ENCODE measurements around the gene GLYAT.

GLYAT gene

DNA sequence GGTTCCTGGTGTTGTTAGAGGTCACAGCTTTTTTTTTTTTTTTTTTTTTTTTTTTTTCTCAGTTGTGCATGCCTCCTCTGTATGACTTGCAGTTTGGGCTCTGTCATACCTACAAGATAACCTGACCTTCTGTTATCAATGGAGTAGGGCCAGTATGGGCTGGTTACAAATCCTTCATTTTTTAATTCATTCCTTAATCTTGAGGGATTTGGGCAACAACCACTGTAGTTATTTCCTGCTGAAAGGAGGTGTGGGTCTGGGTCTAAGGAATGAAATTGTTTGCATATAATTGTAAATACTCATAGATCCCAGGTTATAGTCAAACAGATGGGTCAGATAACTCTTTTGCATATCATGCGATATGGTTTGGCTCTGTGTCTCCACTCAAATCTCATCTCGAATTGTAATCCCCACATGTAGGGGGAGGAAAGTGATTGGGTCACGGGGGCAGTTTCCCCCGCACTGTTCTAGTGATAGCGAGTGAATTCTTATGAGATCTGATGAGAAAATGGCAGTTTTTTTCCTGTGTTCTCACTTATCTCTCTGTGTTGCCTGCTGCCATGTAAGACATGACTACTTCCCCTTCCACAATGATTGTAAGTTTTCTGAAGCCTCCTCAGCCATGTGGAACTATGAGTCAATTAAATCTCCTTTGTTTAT is 14.1 kb upstream of the GLYAT start:
- Histone ChIP-seq H3K4me2 (ENCODE audit: low read length) (no peak overlapping the region), H3K4me3 (ENCODE audit: low read depth, low read length) (no peak overlapping the region), H3K36me3 (ENCODE audit: control insufficient read depth, insufficient read depth, low read length) (no peaks in the 10 kb centered on the region), H3K9me3 (ENCODE audit: control insufficient read depth, low read length) (no peaks in the 10 kb centered on the region), H3K9ac (no peak overlapping the region), H3K27me3 (ENCODE audit: control insufficient read depth, insufficient read depth, low read length) (no peaks in the 10 kb centered on the region), H3K27ac (no peak overlapping the region), H2AFZ (no peak overlapping the region), H3K4me1 (no peaks in the 10 kb centered on the region), H3K79me2 (no peaks in the 10 kb centered on the region)
- TF ChIP-seq, protein P1, sequence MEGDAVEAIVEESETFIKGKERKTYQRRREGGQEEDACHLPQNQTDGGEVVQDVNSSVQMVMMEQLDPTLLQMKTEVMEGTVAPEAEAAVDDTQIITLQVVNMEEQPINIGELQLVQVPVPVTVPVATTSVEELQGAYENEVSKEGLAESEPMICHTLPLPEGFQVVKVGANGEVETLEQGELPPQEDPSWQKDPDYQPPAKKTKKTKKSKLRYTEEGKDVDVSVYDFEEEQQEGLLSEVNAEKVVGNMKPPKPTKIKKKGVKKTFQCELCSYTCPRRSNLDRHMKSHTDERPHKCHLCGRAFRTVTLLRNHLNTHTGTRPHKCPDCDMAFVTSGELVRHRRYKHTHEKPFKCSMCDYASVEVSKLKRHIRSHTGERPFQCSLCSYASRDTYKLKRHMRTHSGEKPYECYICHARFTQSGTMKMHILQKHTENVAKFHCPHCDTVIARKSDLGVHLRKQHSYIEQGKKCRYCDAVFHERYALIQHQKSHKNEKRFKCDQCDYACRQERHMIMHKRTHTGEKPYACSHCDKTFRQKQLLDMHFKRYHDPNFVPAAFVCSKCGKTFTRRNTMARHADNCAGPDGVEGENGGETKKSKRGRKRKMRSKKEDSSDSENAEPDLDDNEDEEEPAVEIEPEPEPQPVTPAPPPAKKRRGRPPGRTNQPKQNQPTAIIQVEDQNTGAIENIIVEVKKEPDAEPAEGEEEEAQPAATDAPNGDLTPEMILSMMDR (IDR thresholded peaks at IDR 0.05), result no peak

DNA sequence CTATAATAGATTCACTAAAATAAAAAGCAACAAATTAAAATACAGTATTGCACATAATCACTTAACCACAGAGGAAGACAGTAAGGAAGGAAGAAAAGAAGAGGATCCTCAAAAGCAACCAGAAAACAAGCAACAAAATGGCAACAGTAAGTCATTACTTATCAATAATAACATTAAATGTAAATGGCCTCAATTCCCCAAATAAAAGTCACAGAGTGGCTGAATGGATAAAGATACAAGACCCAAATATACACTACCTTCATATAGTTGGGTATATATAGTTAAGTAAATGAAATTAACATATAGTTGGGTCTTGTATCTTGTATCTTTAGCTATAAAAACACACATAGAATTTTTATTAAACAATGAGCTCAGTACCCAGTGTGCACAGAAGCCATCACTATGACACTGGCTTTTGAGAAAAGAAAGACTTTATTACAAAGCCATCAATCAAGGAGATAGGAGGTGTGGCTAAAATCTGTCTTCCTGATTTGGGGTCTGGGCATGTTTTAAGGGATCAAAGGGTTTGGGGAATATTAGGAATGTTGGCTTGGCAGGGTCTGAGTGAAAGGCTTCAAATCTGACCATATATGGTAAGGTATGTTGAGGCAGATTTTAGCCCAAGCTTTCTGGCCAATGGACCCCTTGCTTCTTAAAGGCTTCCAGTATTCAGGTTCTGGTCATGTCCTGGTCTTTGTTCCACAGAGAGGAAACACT is 13.4 kb upstream of the GLYAT start:
- no peak overlapping the region for H3K27ac ChIP-seq
- H3K4me3 ChIP-seq (ENCODE audit: low read depth, low read length), result no peak overlapping the region
- no peaks in the 10 kb centered on the region for H3K4me1 ChIP-seq
- H3K9ac ChIP-seq, result no peak overlapping the region
- no peaks in the 10 kb centered on the region for H3K79me2 ChIP-seq
- no peaks in the 10 kb centered on the region for H3K27me3 ChIP-seq (ENCODE audit: control insufficient read depth, insufficient read depth, low read length)
- H3K36me3 ChIP-seq (ENCODE audit: control insufficient read depth, insufficient read depth, low read length), result no peaks in the 10 kb centered on the region
- TF ChIP-seq, protein P1 (IDR thresholded peaks at IDR 0.05), result no peak
- no peaks in the 10 kb centered on the region for H3K9me3 ChIP-seq (ENCODE audit: control insufficient read depth, low read length)
- no peak overlapping the region for H2AFZ ChIP-seq
- H3K4me2 ChIP-seq (ENCODE audit: low read length), result no peak overlapping the region

DNA sequence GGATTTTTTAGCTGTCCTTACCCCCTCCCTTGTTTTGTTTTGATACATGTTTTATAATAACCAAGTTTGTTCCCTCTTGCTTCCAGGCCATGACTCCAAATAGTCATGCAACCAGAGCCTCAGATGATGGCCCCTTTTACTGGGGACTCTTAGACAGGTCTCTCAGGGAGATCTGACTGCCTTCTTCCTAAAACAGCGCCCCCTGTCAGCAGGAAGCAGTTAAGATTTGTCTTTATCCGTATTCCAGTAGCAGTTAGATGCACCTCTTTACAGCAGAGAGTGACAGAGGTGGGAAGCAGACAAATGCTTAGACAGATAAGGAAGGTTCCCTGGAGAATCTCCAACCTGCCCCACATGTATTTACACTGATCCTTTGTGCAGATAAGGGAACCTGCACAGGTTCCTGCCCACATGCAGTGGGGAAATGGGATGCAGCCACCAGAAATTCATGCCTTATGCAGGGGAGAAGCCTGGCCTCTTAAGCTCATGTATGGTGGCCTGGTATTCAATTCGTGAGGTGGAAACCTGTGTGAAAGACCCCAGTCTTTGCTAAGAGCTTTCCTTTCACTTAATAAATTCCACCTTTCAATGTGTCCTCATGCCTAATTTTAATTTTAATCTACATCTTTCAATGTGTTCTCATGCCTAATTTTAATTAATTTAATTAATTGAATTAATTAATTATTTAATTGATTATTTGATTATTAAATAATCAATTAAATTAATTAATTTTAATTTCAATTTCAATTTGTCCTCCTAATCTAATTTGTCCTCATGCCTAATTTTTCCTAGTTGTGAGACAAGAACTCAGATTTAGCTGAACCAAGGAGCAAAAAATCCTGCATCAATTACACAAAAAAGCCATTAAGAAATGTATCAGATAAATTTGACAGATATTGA is 11.5 kb upstream of the GLYAT start:
- Histone ChIP-seq H3K4me3 (ENCODE audit: low read depth, low read length) (no peak overlapping the region), H3K79me2 (no peaks in the 10 kb centered on the region), H3K4me1 (no peaks in the 10 kb centered on the region), H3K27ac (no peak overlapping the region), H2AFZ (no peak overlapping the region), H3K36me3 (ENCODE audit: control insufficient read depth, insufficient read depth, low read length) (no peaks in the 10 kb centered on the region), H3K4me2 (ENCODE audit: low read length) (no peak overlapping the region), H3K9me3 (ENCODE audit: control insufficient read depth, low read length) (no peaks in the 10 kb centered on the region), H3K9ac (no peak overlapping the region), H3K27me3 (ENCODE audit: control insufficient read depth, insufficient read depth, low read length) (no peaks in the 10 kb centered on the region)
- TF ChIP-seq, protein P1 (IDR thresholded peaks at IDR 0.05), result no peak

DNA sequence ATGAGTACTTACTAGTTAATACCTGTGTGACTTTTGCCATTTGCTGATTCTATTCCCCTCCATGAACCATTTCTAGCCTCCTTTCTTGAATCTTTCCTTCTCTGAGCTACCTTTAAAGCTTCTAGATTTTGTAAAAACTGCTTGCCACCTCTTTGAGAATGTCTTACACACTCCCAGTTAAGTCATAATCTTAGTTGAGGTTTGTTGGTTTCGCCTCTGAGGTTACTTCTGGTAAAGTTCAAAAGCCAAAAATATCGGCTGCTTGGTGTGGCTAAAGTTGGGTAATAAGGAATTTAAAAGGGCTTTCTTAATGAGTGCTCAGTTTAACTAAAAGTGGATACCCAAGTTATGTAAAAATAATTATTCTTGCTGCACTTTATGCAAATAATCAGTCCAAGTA is 10.4 kb upstream of the GLYAT start:
- Histone ChIP-seq H2AFZ (no peak overlapping the region), H3K4me1 (no peaks in the 10 kb centered on the region), H3K9ac (no peak overlapping the region), H3K4me3 (ENCODE audit: low read depth, low read length) (no peak overlapping the region), H3K27ac (no peak overlapping the region), H3K79me2 (no peaks in the 10 kb centered on the region), H3K4me2 (ENCODE audit: low read length) (no peak overlapping the region), H3K36me3 (ENCODE audit: control insufficient read depth, insufficient read depth, low read length) (no peaks in the 10 kb centered on the region), H3K9me3 (ENCODE audit: control insufficient read depth, low read length) (no peaks in the 10 kb centered on the region), H3K27me3 (ENCODE audit: control insufficient read depth, insufficient read depth, low read length) (no peaks in the 10 kb centered on the region)
- TF ChIP-seq, protein P1 (IDR thresholded peaks at IDR 0.05), result no peak

Data from parathyroid adenoma (tissue), 2 donors.